Mesenchymal stem cell (in vitro differentiated cells and primary cell): ENCODE measurements around the gene MBNL1.
"Not testable (repeated sequence)": the region's sequence is repeated elsewhere in the genome, so short reads cannot be mapped to it uniquely, and the experiment has no call there.

ENCODE experiments used
- DNase-seq: peaks from one replicate; pipeline ENCODE4 v3.0.0-alpha.2; 2013
- H2AFZ ChIP-seq: one replicate; pipeline ENCODE4 v1.6.1; 2013; ENCODE audit warnings: low read depth, mild to moderate bottlenecking, control low read depth, inconsistent platforms, low read length, moderate library complexity
- H2AK5ac ChIP-seq: 2 replicates; pipeline ENCODE4 v1.6.1; 2013; ENCODE audit warnings: low read length, moderate library complexity, mild to moderate bottlenecking, inconsistent platforms; ENCODE audit not compliant: severe bottlenecking
- H2BK120ac ChIP-seq: one replicate; pipeline ENCODE4 v1.6.1; 2013; ENCODE audit warnings: low read depth, mild to moderate bottlenecking, inconsistent platforms, low read length, moderate library complexity
- H2BK12ac ChIP-seq, 2 experiments: one replicate each; pipeline ENCODE4 v1.6.1; 2013; ENCODE audit warnings: inconsistent platforms in 2 of 2, low read length in 2 of 2, mild to moderate bottlenecking in 2 of 2, moderate library complexity in 2 of 2, control low read depth in 1 of 2
- H2BK15ac ChIP-seq: one replicate; pipeline ENCODE4 v1.6.1; 2013; ENCODE audit warnings: mild to moderate bottlenecking, low read depth, inconsistent platforms; ENCODE audit not compliant: poor library complexity, severe bottlenecking
- H2BK5ac ChIP-seq: 2 replicates; pipeline ENCODE4 v1.6.1; 2013; ENCODE audit warnings: low read depth, mild to moderate bottlenecking, low read length, control low read depth, inconsistent platforms; ENCODE audit not compliant: poor library complexity, severe bottlenecking
- H3K14ac ChIP-seq, 2 experiments: one replicate each; pipeline ENCODE4 v1.6.1; 2013; ENCODE audit warnings: inconsistent platforms in 2 of 2, low read length in 2 of 2, control low read depth in 1 of 2, mild to moderate bottlenecking in 1 of 2, moderate library complexity in 1 of 2
- H3K18ac ChIP-seq, 2 experiments: one replicate each; pipeline ENCODE4 v1.6.1; 2013; ENCODE audit warnings: inconsistent platforms in 2 of 2, low read length in 2 of 2, control low read depth in 1 of 2, low read depth in 1 of 2, mild to moderate bottlenecking in 1 of 2
- H3K23ac ChIP-seq, 2 experiments: one replicate each; pipeline ENCODE4 v1.6.1; 2013; ENCODE audit warnings: inconsistent platforms in 2 of 2, low read length in 2 of 2, mild to moderate bottlenecking in 2 of 2, moderate library complexity in 2 of 2, control low read depth in 1 of 2
- H3K27ac ChIP-seq: 2 replicates; pipeline ENCODE4 v1.5.1; 2013; ENCODE audit warnings: mild to moderate bottlenecking, moderate library complexity, low read length, control low read depth, inconsistent platforms; ENCODE audit not compliant: poor library complexity, severe bottlenecking
- H3K27me3 ChIP-seq, 2 experiments: 2 replicates each; pipeline versions ENCODE4 v1.6.1 to v1.7.0; 2013; ENCODE audit warnings: low read length in 2 of 2, mild to moderate bottlenecking in 2 of 2, moderate library complexity in 2 of 2, control low read depth in 1 of 2, inconsistent platforms in 1 of 2; ENCODE audit not compliant: control insufficient read depth in 1 of 2, insufficient read depth in 1 of 2
- H3K36me3 ChIP-seq, 2 experiments: 2 replicates each; pipeline versions ENCODE4 v1.6.1 to v1.7.0; 2013; ENCODE audit warnings: low read length in 2 of 2, control low read depth in 1 of 2, inconsistent platforms in 1 of 2, low read depth in 1 of 2, mild to moderate bottlenecking in 1 of 2; ENCODE audit not compliant: insufficient read depth in 2 of 2, control insufficient read depth in 1 of 2
- H3K4ac ChIP-seq, 2 experiments: one replicate each; pipeline ENCODE4 v1.6.1; 2013; ENCODE audit warnings: inconsistent platforms in 2 of 2, low read length in 2 of 2, mild to moderate bottlenecking in 2 of 2, moderate library complexity in 2 of 2, control low read depth in 1 of 2, low read depth in 1 of 2
- H3K4me1 ChIP-seq: 2 replicates; pipeline ENCODE4 v1.6.1; 2013; ENCODE audit warnings: low read depth, low read length, control low read depth; ENCODE audit not compliant: control insufficient read depth, insufficient read depth
- H3K4me2 ChIP-seq: 2 replicates; pipeline ENCODE4 v1.6.1; 2013; ENCODE audit warnings: low read length, mild to moderate bottlenecking, inconsistent platforms; ENCODE audit not compliant: poor library complexity, severe bottlenecking
- H3K4me3 ChIP-seq, 2 experiments: 2 replicates each; pipeline versions ENCODE4 v1.5.1 to v1.7.0; 2013; ENCODE audit warnings: low read length in 2 of 2, mild to moderate bottlenecking in 2 of 2, control low read depth in 1 of 2, low read depth in 1 of 2; ENCODE audit not compliant: insufficient read depth in 1 of 2
- H3K79me1 ChIP-seq: replicated peaks from 2 replicates; pipeline ENCODE4 v1.6.1; 2013; ENCODE audit warnings: mild to moderate bottlenecking, control low read depth, low read length, inconsistent platforms; ENCODE audit not compliant: poor library complexity, severe bottlenecking
- H3K9ac ChIP-seq: 2 replicates; pipeline ENCODE4 v1.7.0; 2013; ENCODE audit warnings: mild to moderate bottlenecking, low read length, moderate library complexity
- H3K9me3 ChIP-seq: 2 replicates; pipeline ENCODE4 v1.7.0; 2013; ENCODE audit warnings: mild to moderate bottlenecking, low read length; ENCODE audit not compliant: control insufficient read depth
- H4K8ac ChIP-seq: one replicate; pipeline ENCODE4 v1.6.1; 2013; ENCODE audit warnings: inconsistent platforms, mild to moderate bottlenecking, low read length, moderate library complexity
- H4K91ac ChIP-seq: one replicate; pipeline ENCODE4 v1.6.1; 2013; ENCODE audit warnings: mild to moderate bottlenecking, low read length, inconsistent platforms
- WGBS: methylation state at CpG from one replicate; pipeline ENCODE4 v1.1.7; 2013; ENCODE audit warnings: mixed read lengths; 5-methylcytosine and 5-hydroxymethylcytosine counted together

The MBNL1 gene

GRCh38 chr3:152435210-152435609, 166.5 kb downstream of the MBNL1 start:
- H3K4me2 ChIP-seq, H2BK12ac ChIP-seq, H3K79me1 ChIP-seq, H3K18ac ChIP-seq, H3K27me3 ChIP-seq, H3K23ac ChIP-seq, H3K4ac ChIP-seq, H3K4me3 ChIP-seq, H3K27ac ChIP-seq, DNase-seq, H2AFZ ChIP-seq, H4K91ac ChIP-seq, H2BK15ac ChIP-seq, H3K14ac ChIP-seq, H2AK5ac ChIP-seq, H3K9ac ChIP-seq, H2BK120ac ChIP-seq, H3K4me1 ChIP-seq, H4K8ac ChIP-seq, H2BK5ac ChIP-seq: not testable (repeated sequence)
- peaks cover 17% of the 10 kb centered on the region for H3K9me3 ChIP-seq
- H3K36me3 ChIP-seq, result peaks cover 6 to 30% of the 10 kb centered on the region in 2 experiments

GRCh38 chr3:152436707-152437590, 168.2 kb downstream of the MBNL1 start:
- no peak overlapping the region for H4K8ac ChIP-seq
- no peak for DNase-seq
- H3K14ac ChIP-seq, result no peak overlapping the region
- H3K79me1 ChIP-seq, result peaks cover 4% of the 10 kb centered on the region
- no peak overlapping the region for H3K23ac ChIP-seq
- no peak overlapping the region for H2AFZ ChIP-seq
- H3K4me1 ChIP-seq, result no peaks in the 10 kb centered on the region
- no peak overlapping the region for H2AK5ac ChIP-seq
- peaks cover 17% of the 10 kb centered on the region for H3K9me3 ChIP-seq
- no peak overlapping the region for H2BK15ac ChIP-seq
- H2BK5ac ChIP-seq, result no peak overlapping the region
- no peak overlapping the region for H3K4ac ChIP-seq
- H4K91ac ChIP-seq, result no peak overlapping the region
- no peak overlapping the region for H2BK12ac ChIP-seq
- 46% methylated on average over 1 of the region's 7 CpGs for WGBS
- no peak overlapping the region for H2BK120ac ChIP-seq
- no peaks in the 10 kb centered on the region for H3K27me3 ChIP-seq
- H3K4me2 ChIP-seq, result no peak overlapping the region
- no peak overlapping the region for H3K4me3 ChIP-seq
- peaks cover 3 to 25% of the 10 kb centered on the region in 2 experiments for H3K36me3 ChIP-seq
- no peak overlapping the region for H3K27ac ChIP-seq
- no peak overlapping the region for H3K18ac ChIP-seq
- H3K9ac ChIP-seq, result peak overlapping the region; percentile 8

DNA sequence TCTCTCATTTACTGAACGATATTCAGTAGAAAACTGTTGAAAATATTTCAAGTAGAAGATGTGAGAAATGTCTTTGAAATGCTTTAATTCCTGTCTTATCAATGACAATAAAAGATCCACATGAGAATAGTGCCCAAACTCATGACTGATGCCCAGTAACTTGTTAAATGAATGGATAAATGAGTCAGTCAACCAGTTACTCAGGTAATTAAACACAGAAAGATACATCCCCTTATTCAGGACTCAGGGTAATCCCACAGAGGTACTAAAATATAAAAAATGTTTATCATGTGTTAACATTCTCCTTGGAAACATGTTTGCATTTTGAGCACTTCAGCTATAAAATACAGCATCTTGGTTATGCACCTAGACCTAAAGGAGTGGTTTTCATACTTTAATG, 169.5 kb downstream of the MBNL1 start:
- no peak overlapping the region for H4K8ac ChIP-seq
- no peak overlapping the region for H2BK5ac ChIP-seq
- H4K91ac ChIP-seq, result no peak overlapping the region
- H2BK12ac ChIP-seq, result no peak overlapping the region
- no peak overlapping the region for H2AK5ac ChIP-seq
- H3K4me1 ChIP-seq, result no peaks in the 10 kb centered on the region
- no peaks in the 10 kb centered on the region for H3K27me3 ChIP-seq
- H3K79me1 ChIP-seq, result peaks cover 2% of the 10 kb centered on the region
- H3K4me2 ChIP-seq, result no peak overlapping the region
- DNase-seq, result no peak
- no peak overlapping the region for H3K9ac ChIP-seq
- H3K27ac ChIP-seq, result no peak overlapping the region
- H3K4ac ChIP-seq, result no peak overlapping the region
- H3K18ac ChIP-seq, result no peak overlapping the region
- peaks cover 0 to 15% of the 10 kb centered on the region in 2 experiments for H3K36me3 ChIP-seq
- H2BK120ac ChIP-seq, result no peak overlapping the region
- no peak overlapping the region for H2BK15ac ChIP-seq
- no CpG with 5 or more reads among the region's 1 CpG for WGBS
- H3K4me3 ChIP-seq, result no peak overlapping the region
- no peak overlapping the region for H2AFZ ChIP-seq
- peaks cover 13% of the 10 kb centered on the region for H3K9me3 ChIP-seq
- no peak overlapping the region for H3K23ac ChIP-seq
- no peak overlapping the region for H3K14ac ChIP-seq

DNA sequence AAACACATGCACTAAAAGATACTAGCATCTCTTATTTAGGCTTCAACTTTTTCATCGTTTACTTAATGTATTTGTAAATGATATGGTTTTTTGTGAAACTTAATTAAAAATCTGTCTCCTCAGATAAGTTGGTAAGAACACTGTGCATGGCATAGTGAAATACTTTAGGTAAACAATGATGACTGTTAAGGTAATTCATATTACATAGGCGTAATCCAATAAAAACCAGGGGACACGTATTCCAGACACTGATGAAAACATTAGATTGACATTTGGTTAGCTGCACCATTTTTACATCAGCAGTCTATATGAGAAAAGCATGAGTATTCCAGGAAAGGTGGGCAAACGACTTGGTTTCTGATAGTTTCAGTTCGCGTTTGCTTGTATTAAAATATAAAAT, 170.0 kb downstream of the MBNL1 start:
- H4K91ac ChIP-seq, result no peak overlapping the region
- H2BK15ac ChIP-seq, result no peak overlapping the region
- H3K9ac ChIP-seq, result no peak overlapping the region
- peaks cover 13% of the 10 kb centered on the region for H3K9me3 ChIP-seq
- H2BK120ac ChIP-seq, result no peak overlapping the region
- H3K4ac ChIP-seq, result no peak overlapping the region
- no peak overlapping the region for H4K8ac ChIP-seq
- H3K4me1 ChIP-seq, result no peaks in the 10 kb centered on the region
- no peak overlapping the region for H3K4me3 ChIP-seq
- no peak overlapping the region for H3K4me2 ChIP-seq
- no peak overlapping the region for H2BK5ac ChIP-seq
- H3K27ac ChIP-seq, result no peak overlapping the region
- H3K18ac ChIP-seq, result no peak overlapping the region
- no peak overlapping the region for H2AFZ ChIP-seq
- no peak for DNase-seq
- no peak overlapping the region for H2AK5ac ChIP-seq
- H3K36me3 ChIP-seq, result peaks cover 0 to 12% of the 10 kb centered on the region in 2 experiments
- no peak overlapping the region for H3K14ac ChIP-seq
- 94% methylated on average over 3 of the region's 6 CpGs for whole genome bisulfite sequencing
- H3K23ac ChIP-seq, result no peak overlapping the region
- no peaks in the 10 kb centered on the region for H3K27me3 ChIP-seq
- H3K79me1 ChIP-seq, result peaks cover 2% of the 10 kb centered on the region
- H2BK12ac ChIP-seq, result no peak overlapping the region
